ENCODE data around the gene DPP3. TPM values are rescaled to one million over a fixed set of nuclear protein-coding genes. Genes with fewer than 3 reads are reported as not detected.

DPP3 gene
- total and polyA plus RNA-seq, 2 of the 4 experiments (the other 2 are of a cell fraction), result 51.8 to 66.3 TPM

DNA sequence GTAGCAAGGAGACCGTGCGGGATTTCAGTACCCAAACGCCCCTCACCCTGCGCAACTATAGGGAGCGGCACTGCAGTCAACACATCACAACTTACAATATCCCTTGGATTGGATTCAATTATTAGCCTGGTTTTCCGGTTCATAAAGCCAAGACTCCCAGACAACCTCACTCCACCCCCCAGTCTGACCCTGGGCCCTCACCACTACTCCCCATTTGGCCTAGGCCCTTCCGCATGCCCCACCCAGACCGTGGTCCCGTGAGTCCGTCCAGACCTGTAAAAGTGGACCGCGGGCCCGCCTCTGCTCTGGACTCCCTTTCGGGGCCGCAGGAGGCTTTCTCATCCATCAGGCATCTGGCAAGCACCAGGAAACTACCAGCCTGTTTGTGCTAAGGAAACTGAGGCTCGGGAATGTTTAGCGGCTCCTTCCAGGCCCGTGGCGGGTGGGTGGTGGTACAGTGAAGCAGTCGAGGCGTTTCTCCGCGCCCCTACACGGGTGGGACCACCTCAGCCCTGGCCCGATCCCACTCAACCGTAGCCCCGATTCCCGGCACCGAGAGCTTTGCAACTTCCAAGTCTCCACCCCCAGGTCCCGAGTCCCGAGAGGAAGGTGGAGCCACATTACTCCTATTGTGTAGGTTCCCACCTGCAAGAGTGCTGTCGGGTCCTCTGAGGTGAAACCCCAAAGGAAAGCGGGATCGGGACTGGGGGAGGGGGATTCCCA lies 679 bp upstream of the DPP3 start:
- dilution Hi-C loops (cut with HindIII; ENCODE audit: low sequenced_read_pairs, unreplicated experiment), result no loop called here
- Histone ChIP-seq H3K18ac (ENCODE audit: low read depth, low read length) (peak overlapping the region; percentile 31), H3K9me1 (ENCODE audit: insufficient read depth, low read length) (peaks cover 7% of the 10 kb centered on the region; the same call in 1 of the 2 replicates), H3K27me3 (ENCODE audit: control insufficient read depth, insufficient read depth, low read length) (no peaks in the 10 kb centered on the region), H3K9ac (ENCODE audit: low read depth, low read length) (peak overlapping the region; percentile 95), H2AK5ac (ENCODE audit: low read depth, low read length) (peak overlapping the region; percentile 91), H4K20me1 (ENCODE audit: insufficient read depth, low read length) (peaks cover 11% of the 10 kb centered on the region; the same call in 1 of the 2 replicates), H3K27ac (ENCODE audit: insufficient read depth, low read length) (peak overlapping the region; percentile 91), H3K4me1 (ENCODE audit: control insufficient read depth, insufficient read depth, low read length) (peaks cover 8% of the 10 kb centered on the region), H2BK120ac (ENCODE audit: low read depth, low read length) (peak overlapping the region; percentile 18; the same call in 1 of the 2 replicates), H2BK20ac (ENCODE audit: low read depth, low read length) (no peak overlapping the region), H2AK9ac (replicated peaks; ENCODE audit: low read depth, low read length, poor library complexity) (peak overlapping the region; percentile 90), H2BK15ac (ENCODE audit: low read depth, low read length) (no peak overlapping the region), H3K4me3 (ENCODE audit: insufficient read depth, low read depth, low read length) (peak overlapping the region; percentile 82), H3K36me3 (ENCODE audit: control insufficient read depth, insufficient read depth, low read length) (peaks cover 5% of the 10 kb centered on the region), H4K5ac (ENCODE audit: low read depth, low read length) (peak overlapping the region; percentile 72), H4K91ac (ENCODE audit: insufficient read depth, low read depth, low read length) (peak overlapping the region; percentile 84), H3K56ac (ENCODE audit: extremely low read depth, insufficient read depth, low read length) (peak overlapping the region; percentile 88), H3K79me1 (ENCODE audit: low read depth in 1 of 2, low read length in 2 of 2) (peaks cover 19 to 58% of the 10 kb centered on the region in 2 experiments), H4K8ac (ENCODE audit: low read depth in 2 of 2, low read length in 2 of 2) (peak overlapping the region; percentile 46 to 95), H3K4ac (ENCODE audit: low read depth, low read length) (peak overlapping the region; percentile 92), H3K14ac (replicated peaks; ENCODE audit: low read depth, low read length) (peak overlapping the region; percentile 94), H2BK5ac (ENCODE audit: low read depth, low read length, poor library complexity, severe bottlenecking) (peak overlapping the region; percentile 85), H3K4me2 (ENCODE audit: low read depth, low read length) (peak overlapping the region; percentile 100), H3K23ac (ENCODE audit: low read depth, low read length) (peak overlapping the region; percentile 76), H3K9me3 (ENCODE audit: control insufficient read depth, insufficient read depth, low read length) (no peaks in the 10 kb centered on the region), H2AFZ (replicated peaks; ENCODE audit: low read length, poor library complexity) (peak overlapping the region; percentile 97)
- DNase-seq (peak; percentile 20), ATAC-seq (ENCODE audit: low read depth) (peak; percentile 31)
- in situ Hi-C loops (cut with MboI; ENCODE audit: low sequenced_read_pairs), result no loop called here
- intact Hi-C loops (cut with micrococcal nuclease), result loop anchor here (1.0 to 2.0 kb wide), 3 partner anchors 41 to 139 kb away; partner anchors contain the start of gene MRPL11
- TF ChIP-seq USF2 (IDR thresholded peaks at IDR 0.05; ENCODE audit: low read depth, low read length) (no peak), BHLHE40 (IDR thresholded peaks at IDR 0.05; ENCODE audit: low read depth, low read length) (no peak), RAD21 (IDR thresholded peaks at IDR 0.05; ENCODE audit: low read length) (no peak), CHD1 (IDR thresholded peaks at IDR 0.05; ENCODE audit: low read depth, low read length) (no peak), FOS (IDR thresholded peaks at IDR 0.05; ENCODE audit: low read depth, low read length) (no peak), POLR2A (IDR thresholded peaks at IDR 0.05; ENCODE audit: low read depth, low read length) (no peak), MXI1 (IDR thresholded peaks at IDR 0.05; ENCODE audit: borderline replicate concordance, low read depth, low read length) (no peak), RCOR1 (IDR thresholded peaks at IDR 0.05; ENCODE audit: insufficient replicate concordance, low read length) (no peak)
- TF ChIP-seq, protein P1, sequence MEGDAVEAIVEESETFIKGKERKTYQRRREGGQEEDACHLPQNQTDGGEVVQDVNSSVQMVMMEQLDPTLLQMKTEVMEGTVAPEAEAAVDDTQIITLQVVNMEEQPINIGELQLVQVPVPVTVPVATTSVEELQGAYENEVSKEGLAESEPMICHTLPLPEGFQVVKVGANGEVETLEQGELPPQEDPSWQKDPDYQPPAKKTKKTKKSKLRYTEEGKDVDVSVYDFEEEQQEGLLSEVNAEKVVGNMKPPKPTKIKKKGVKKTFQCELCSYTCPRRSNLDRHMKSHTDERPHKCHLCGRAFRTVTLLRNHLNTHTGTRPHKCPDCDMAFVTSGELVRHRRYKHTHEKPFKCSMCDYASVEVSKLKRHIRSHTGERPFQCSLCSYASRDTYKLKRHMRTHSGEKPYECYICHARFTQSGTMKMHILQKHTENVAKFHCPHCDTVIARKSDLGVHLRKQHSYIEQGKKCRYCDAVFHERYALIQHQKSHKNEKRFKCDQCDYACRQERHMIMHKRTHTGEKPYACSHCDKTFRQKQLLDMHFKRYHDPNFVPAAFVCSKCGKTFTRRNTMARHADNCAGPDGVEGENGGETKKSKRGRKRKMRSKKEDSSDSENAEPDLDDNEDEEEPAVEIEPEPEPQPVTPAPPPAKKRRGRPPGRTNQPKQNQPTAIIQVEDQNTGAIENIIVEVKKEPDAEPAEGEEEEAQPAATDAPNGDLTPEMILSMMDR (conservative IDR thresholded peaks at IDR 0.05; ENCODE audit: low read depth, low read length), result no peak
- WGBS, 2 experiments (ENCODE audit: extremely low coverage in 2 of 2, insufficient read length in 1 of 2), result 2% methylated on average over 6 of the region's 34 CpGs; no CpG with 5 or more reads in 1 of the 2 experiments
- BruUV-seq (replicated peaks), result TSS peak; percentile 52
- ChIA-PET POLR2A (ENCODE audit: unreplicated experiment) (interaction anchor here (0.5 to 1.1 kb wide), 3 partner anchors 13 to 198 kb away, joined by 3 to 16 read pairs (median 8); partner anchors contain the start of genes PELI3 and RBM4B), CTCF (interaction anchor here (0.6 to 1.2 kb wide), 3 partner anchors 13 to 62 kb away, joined by 3 to 5 read pairs (median 3); partner anchors contain the start of genes MRPL11 and PELI3)

Measured in IMR-90 (cell line).